Osteoblast (primary cell): ENCODE data around the gene STUB1. TPM values are rescaled to one million over a fixed set of nuclear protein-coding genes. Genes with fewer than 3 reads are reported as not detected.

Source experiments
- DNase-seq: peaks from one replicate; pipeline ENCODE4 v3.0.0; 2011; ENCODE audit warnings: low spot score, mixed read lengths; ENCODE audit not compliant: insufficient read length; ENCODE audit errors: missing footprints
- H2AFZ ChIP-seq: 2 replicates; pipeline ENCODE4 v1.6.0; 2011; ENCODE audit warnings: mild to moderate bottlenecking, low read length
- H3K27ac ChIP-seq: 2 replicates; pipeline ENCODE4 v1.5.1; 2011; ENCODE audit warnings: mild to moderate bottlenecking, low read depth, low read length, moderate library complexity
- H3K27me3 ChIP-seq: 2 replicates; pipeline ENCODE4 v1.6.0; 2012; ENCODE audit warnings: mild to moderate bottlenecking, control low read depth, inconsistent platforms, low read length, moderate library complexity; ENCODE audit not compliant: insufficient read depth
- H3K36me3 ChIP-seq: 2 replicates; pipeline ENCODE4 v1.5.1; 2011; ENCODE audit warnings: mild to moderate bottlenecking, low read length, control low read depth, moderate library complexity; ENCODE audit not compliant: insufficient read depth
- H3K4me1 ChIP-seq: 2 replicates; pipeline ENCODE4 v1.5.1; 2011; ENCODE audit warnings: mild to moderate bottlenecking, low read length, control low read depth, moderate library complexity; ENCODE audit not compliant: insufficient read depth
- H3K4me2 ChIP-seq: 2 replicates; pipeline ENCODE4 v1.6.0; 2011; ENCODE audit warnings: mild to moderate bottlenecking, low read length; ENCODE audit not compliant: insufficient read depth
- H3K4me3 ChIP-seq: fragments of 200-600 bp; sonication (generic); 3 replicates; pipeline ENCODE4 v1.5.1; 2012; ENCODE audit warnings: mild to moderate bottlenecking, low read length, inconsistent platforms; ENCODE audit not compliant: insufficient read depth
- H3K79me2 ChIP-seq: 2 replicates; pipeline ENCODE4 v1.6.0; 2012; ENCODE audit warnings: mild to moderate bottlenecking, low read length, control low read depth, inconsistent platforms; ENCODE audit not compliant: insufficient read depth
- H3K9me3 ChIP-seq: 2 replicates; pipeline ENCODE4 v1.5.1; 2011; ENCODE audit warnings: low read depth, low read length, control low read depth
- H4K20me1 ChIP-seq: 2 replicates; pipeline ENCODE4 v1.6.0; 2012; ENCODE audit warnings: mild to moderate bottlenecking, low read length, control low read depth; ENCODE audit not compliant: insufficient read depth
- total RNA-seq: library from RNA; depleted of rRNA; stranded (reverse); fragments of >200 nt; gene quantifications from 2 replicates; pipeline ENCODE4 v1.2.3, GENCODE V29; 2012
- TF ChIP-seq, protein P1 (sequence below): IDR thresholded peaks from 2 replicates; pipeline ENCODE4 v1.5.1; 2011; ENCODE audit warnings: mild to moderate bottlenecking, low read depth, low read length, moderate library complexity; ENCODE audit errors: extremely low read depth

STUB1 gene
- total RNA-seq, 1 donor, result 102 TPM

DNA sequence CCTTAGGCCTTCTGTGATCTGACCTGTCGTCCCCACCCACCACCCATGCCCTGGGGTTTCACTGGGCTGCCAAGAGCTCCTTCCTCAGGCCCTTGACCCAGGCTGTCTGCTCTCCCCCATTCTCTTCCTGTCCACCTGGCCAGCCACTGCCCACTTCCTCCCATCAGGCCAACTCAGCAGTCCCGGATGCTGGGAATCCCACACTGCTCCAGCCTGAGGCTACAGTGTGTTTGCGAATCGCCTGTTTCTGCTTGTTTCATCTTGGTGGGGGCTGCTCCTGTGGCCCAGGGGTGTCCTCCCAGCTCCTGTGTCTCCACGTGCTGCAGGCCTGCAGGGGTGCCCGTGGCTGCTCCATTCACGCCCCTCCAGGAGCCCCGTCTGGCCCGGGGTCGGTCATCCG, 33.9 kb downstream of the STUB1 start:
- Histone ChIP-seq H3K4me1 (peaks cover 18% of the 10 kb centered on the region), H3K36me3 (no peaks in the 10 kb centered on the region), H3K27me3 (peaks cover 12% of the 10 kb centered on the region), H4K20me1 (peaks cover 7% of the 10 kb centered on the region), H3K27ac (no peak overlapping the region), H3K4me2 (no peak overlapping the region), H3K79me2 (peaks cover 6% of the 10 kb centered on the region), H3K4me3 (no peak overlapping the region), H3K9me3 (no peaks in the 10 kb centered on the region), H2AFZ (no peak overlapping the region)
- DNase-seq, result no peak
- TF ChIP-seq, protein P1, sequence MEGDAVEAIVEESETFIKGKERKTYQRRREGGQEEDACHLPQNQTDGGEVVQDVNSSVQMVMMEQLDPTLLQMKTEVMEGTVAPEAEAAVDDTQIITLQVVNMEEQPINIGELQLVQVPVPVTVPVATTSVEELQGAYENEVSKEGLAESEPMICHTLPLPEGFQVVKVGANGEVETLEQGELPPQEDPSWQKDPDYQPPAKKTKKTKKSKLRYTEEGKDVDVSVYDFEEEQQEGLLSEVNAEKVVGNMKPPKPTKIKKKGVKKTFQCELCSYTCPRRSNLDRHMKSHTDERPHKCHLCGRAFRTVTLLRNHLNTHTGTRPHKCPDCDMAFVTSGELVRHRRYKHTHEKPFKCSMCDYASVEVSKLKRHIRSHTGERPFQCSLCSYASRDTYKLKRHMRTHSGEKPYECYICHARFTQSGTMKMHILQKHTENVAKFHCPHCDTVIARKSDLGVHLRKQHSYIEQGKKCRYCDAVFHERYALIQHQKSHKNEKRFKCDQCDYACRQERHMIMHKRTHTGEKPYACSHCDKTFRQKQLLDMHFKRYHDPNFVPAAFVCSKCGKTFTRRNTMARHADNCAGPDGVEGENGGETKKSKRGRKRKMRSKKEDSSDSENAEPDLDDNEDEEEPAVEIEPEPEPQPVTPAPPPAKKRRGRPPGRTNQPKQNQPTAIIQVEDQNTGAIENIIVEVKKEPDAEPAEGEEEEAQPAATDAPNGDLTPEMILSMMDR, result no peak

DNA sequence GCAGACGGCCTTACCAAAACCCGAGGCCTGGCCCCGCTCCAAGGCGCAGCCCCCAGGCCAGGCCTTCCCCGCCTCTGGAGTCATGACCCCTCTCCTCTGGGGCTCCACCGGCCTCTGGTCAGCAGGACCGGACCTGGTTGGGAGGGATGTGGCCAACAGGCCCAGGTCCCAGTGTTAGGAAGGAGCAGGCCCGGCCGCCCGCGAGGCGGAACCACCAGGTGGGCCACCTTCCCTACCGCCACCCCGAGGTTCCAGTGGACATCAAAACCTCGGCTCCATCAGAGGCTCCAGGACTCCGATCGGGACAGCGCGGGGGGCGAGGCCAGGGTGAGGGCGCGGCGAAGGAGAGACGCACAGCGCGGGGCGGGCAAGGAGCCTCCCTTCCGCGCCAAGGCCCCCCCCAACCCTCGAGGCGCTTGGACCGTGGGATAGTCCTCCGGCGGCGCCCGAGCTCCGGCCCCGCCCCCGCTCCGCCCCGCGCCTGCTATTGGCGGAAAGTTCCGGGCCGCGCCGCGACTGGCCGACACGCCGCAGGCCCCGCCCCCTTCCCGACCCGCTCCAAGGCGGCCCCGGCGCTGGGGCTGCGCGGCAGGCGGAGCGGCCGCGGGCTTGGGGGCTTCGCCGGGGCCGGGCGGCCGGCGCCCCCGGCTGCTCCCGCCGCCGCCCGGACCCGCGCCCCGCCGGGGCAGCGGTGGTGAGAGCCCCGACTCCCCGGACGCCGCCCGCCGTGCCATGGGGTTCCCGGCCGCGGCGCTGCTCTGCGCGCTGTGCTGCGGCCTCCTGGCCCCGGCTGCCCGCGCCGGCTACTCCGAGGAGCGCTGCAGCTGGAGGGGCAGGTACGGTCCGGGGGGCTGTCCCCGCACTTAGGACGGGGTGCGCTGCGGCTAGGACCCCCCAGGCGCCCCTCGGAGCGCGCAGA, 34.6 kb downstream of the STUB1 start, which contains the start of gene METRN:
Gene METRN (plus strand): TSS at position 561 of the 919 bp plus-strand sequence. CDS start 172 bp downstream, at position 733.
- peaks cover 7% of the 10 kb centered on the region for H4K20me1 ChIP-seq
- peak; percentile 100 for DNase-seq
- no peaks in the 10 kb centered on the region for H3K36me3 ChIP-seq
- no peaks in the 10 kb centered on the region for H3K9me3 ChIP-seq
- H3K27me3 ChIP-seq, result peaks cover 7% of the 10 kb centered on the region
- peaks cover 6% of the 10 kb centered on the region for H3K79me2 ChIP-seq
- peaks cover 16% of the 10 kb centered on the region for H3K4me1 ChIP-seq
- peak within 1 kb of the TSS; percentile 72 for H2AFZ ChIP-seq
- TF ChIP-seq, protein P1, result no peak
- H3K4me2 ChIP-seq, result peak within 1 kb of the TSS; percentile 80
- no peak within 1 kb of the TSS for H3K27ac ChIP-seq
- peak within 1 kb of the TSS; percentile 73 for H3K4me3 ChIP-seq

DNA sequence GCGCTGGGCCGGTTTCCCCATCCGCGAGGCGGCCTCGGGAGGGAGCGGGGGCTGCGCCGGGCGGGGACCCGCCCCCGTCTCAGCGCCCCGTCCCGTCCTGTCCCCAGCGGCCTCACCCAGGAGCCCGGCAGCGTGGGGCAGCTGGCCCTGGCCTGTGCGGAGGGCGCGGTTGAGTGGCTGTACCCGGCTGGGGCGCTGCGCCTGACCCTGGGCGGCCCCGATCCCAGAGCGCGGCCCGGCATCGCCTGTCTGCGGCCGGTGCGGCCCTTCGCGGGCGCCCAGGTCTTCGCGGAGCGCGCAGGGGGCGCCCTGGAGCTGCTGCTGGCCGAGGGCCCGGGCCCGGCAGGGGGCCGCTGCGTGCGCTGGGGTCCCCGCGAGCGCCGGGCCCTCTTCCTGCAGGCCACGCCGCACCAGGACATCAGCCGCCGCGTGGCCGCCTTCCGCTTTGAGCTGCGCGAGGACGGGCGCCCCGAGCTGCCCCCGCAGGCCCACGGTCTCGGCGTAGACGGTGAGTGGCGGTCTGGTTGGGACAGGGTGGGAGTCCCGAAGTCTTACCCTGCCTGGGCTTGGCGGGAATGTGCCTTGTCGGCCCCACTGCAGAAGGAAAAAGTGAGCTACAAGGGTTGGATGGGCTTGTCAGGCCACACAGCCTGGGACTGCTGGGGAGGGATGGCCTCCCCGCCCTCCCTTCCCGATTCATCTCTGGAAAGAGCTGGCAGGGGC, 35.4 kb downstream of the STUB1 start:
- Histone ChIP-seq H3K27me3 (peaks cover 3% of the 10 kb centered on the region), H3K4me1 (peaks cover 20% of the 10 kb centered on the region), H3K27ac (no peak overlapping the region), H3K4me3 (peak overlapping the region; percentile 73), H3K36me3 (no peaks in the 10 kb centered on the region), H4K20me1 (peaks cover 5% of the 10 kb centered on the region), H2AFZ (peak overlapping the region; percentile 72), H3K79me2 (peaks cover 6% of the 10 kb centered on the region), H3K9me3 (no peaks in the 10 kb centered on the region), H3K4me2 (peak overlapping the region; percentile 80)
- peak; percentile 94 for DNase-seq
- TF ChIP-seq, protein P1, result no peak

- Histone ChIP-seq H4K20me1 (peaks cover 5% of the 10 kb centered on the region), H3K4me1 (peaks cover 20% of the 10 kb centered on the region), H3K79me2 (peaks cover 6% of the 10 kb centered on the region), H3K27ac (no peak overlapping the region), H3K4me2 (peak overlapping the region; percentile 80), H3K9me3 (no peaks in the 10 kb centered on the region), H3K36me3 (no peaks in the 10 kb centered on the region), H3K27me3 (no peaks in the 10 kb centered on the region), H3K4me3 (peak overlapping the region; percentile 73), H2AFZ (peak overlapping the region; percentile 72)
- DNase-seq, result peak; percentile 98
- TF ChIP-seq, protein P1, result no peak
Measured at GRCh38 chr16:716200-716568, 36.0 kb downstream of the STUB1 start.
